ENCODE results near the gene TUBGCP6. TPM values are rescaled to one million over a fixed set of nuclear protein-coding genes. Genes with fewer than 3 reads are reported as not detected.

Gene TUBGCP6
- total RNA-seq, 4 donors from 2014 or later, result 64.6 to 102 (median 80.3) TPM

GRCh38 chr22:50200461-50201190 lies 44.2 kb downstream of the TUBGCP6 start, which contains the start of gene SELENOO:
SELENOO (plus strand) TSS chr22:50201011; CDS start chr22:50201037, 26 bp downstream.
- TF ChIP-seq CTCF (IDR thresholded peaks at IDR 0.05) (peak in 1 of 6 experiments; percentile 2), POLR2A (IDR thresholded peaks at IDR 0.05) (peak; percentile 65 to 85)
- Histone ChIP-seq H3K9me3 (no peaks in the 10 kb centered on the region), H3K4me1 (peaks cover 18 to 19% of the 10 kb centered on the region in 2 donors), H3K4me3 (replicated peaks in 1 of 3) (peak within 1 kb of the TSS; percentile 58 to 70 (median 58)), H3K36me3 (peaks cover 12 to 19% of the 10 kb centered on the region in 2 donors), H3K27ac (peak within 1 kb of the TSS; percentile 26 to 60 (median 48)), H3K27me3 (no peaks in the 10 kb centered on the region)
- WGBS, 2 donors, result 0% methylated on average over 8 of the region's 105 CpGs; no CpG with 5 or more reads in 1 of the 2 donors
- peak; percentile 90 to 91 for DNase-seq
- intact Hi-C loops (cut with DNase I), result no loop called here

GRCh38 chr22:50199829-50200460 lies 44.9 kb downstream of the TUBGCP6 start:
- no peak for TF ChIP-seq CTCF (IDR thresholded peaks at IDR 0.05)
- WGBS, 2 donors, result 12 to 31% methylated on average over 16 to 28 of the region's 34 CpGs
- peak overlapping the region; percentile 58 to 70 (median 58) for H3K4me3 ChIP-seq (replicated peaks in 1 of 3)
- no peaks in the 10 kb centered on the region for H3K9me3 ChIP-seq
- H3K4me1 ChIP-seq, result peaks cover 18 to 19% of the 10 kb centered on the region in 2 donors
- peaks cover 14 to 21% of the 10 kb centered on the region in 2 donors for H3K36me3 ChIP-seq
- peak overlapping the region in 2 of 3 donors; percentile 48 to 60 for H3K27ac ChIP-seq
- no peaks in the 10 kb centered on the region for H3K27me3 ChIP-seq
- intact Hi-C loops (cut with DNase I), result no loop called here
- DNase-seq, result peak in 1 of 2 donors; percentile 16

- no peak for DNase-seq
- H3K36me3 ChIP-seq, result peaks cover 20 to 28% of the 10 kb centered on the region in 2 donors
- TF ChIP-seq POLR2A (IDR thresholded peaks at IDR 0.05), result no peak
- no peak for TF ChIP-seq CTCF (IDR thresholded peaks at IDR 0.05)
Observed at GRCh38 chr22:50199251-50199721, 45.5 kb downstream of the TUBGCP6 start.

GRCh38 chr22:50198624-50199017 lies 46.2 kb downstream of the TUBGCP6 start:
- intact Hi-C loops (cut with DNase I), result no loop called here
- H3K4me3 ChIP-seq (replicated peaks in 1 of 3), result no peak overlapping the region
- H3K9me3 ChIP-seq, result no peaks in the 10 kb centered on the region
- no peaks in the 10 kb centered on the region for H3K27me3 ChIP-seq
- TF ChIP-seq POLR2A (IDR thresholded peaks at IDR 0.05) (no peak), CTCF (IDR thresholded peaks at IDR 0.05) (no peak)
- peaks cover 18 to 19% of the 10 kb centered on the region in 2 donors for H3K4me1 ChIP-seq
- H3K36me3 ChIP-seq, result peaks cover 24 to 30% of the 10 kb centered on the region in 2 donors
- 93% methylated on average over 16 of the region's 16 CpGs for WGBS, 2 donors
- no peak overlapping the region for H3K27ac ChIP-seq
- DNase-seq, result no peak

More at GRCh38 chr22:50199251-50199721, 45.5 kb downstream of the TUBGCP6 start:
- no peaks in the 10 kb centered on the region for H3K9me3 ChIP-seq
- no peak overlapping the region for H3K27ac ChIP-seq
- intact Hi-C loops (cut with DNase I), result no loop called here
- H3K4me1 ChIP-seq, result peaks cover 18 to 19% of the 10 kb centered on the region in 2 donors
- no peaks in the 10 kb centered on the region for H3K27me3 ChIP-seq
- no peak overlapping the region for H3K4me3 ChIP-seq (replicated peaks in 1 of 3)
- 92 to 95% methylated on average over 12 to 13 of the region's 18 CpGs for WGBS, 2 donors

Data from thyroid gland (tissue), 4 donors.